BJ (cell line): ENCODE data around the gene AFG1L. TPM values are rescaled to one million over a fixed set of nuclear protein-coding genes. Genes with fewer than 3 reads are reported as not detected.

Experiments used
- CTCF ChIA-PET: fragments of 350-600 bp; formaldehyde crosslinking; extraction: SDS; loops from one replicate; lab custom pipeline; 2021; ENCODE audit warnings: antibody characterized with exemption, inconsistent platforms; lab: Yijun Ruan, JAX
- POLR2A ChIA-PET: fragments of 300-600 bp; sonication (Branson Sonifier 250); formaldehyde crosslinking; extraction: SDS; loops from one replicate; lab custom pipeline; 2021; ENCODE audit warnings: antibody characterized with exemption; lab: Charles Lee
- DNase-seq: peaks from one replicate; pipeline ENCODE4 v3.0.0-alpha.2; 2011; ENCODE audit warnings: low read depth
- H3K27me3 ChIP-seq: 2 replicates; pipeline ENCODE4 v1.6.0; 2011; ENCODE audit warnings: low read length; ENCODE audit not compliant: control insufficient read depth, insufficient read depth
- H3K36me3 ChIP-seq: 2 replicates; pipeline ENCODE4 v1.5.1; 2011; ENCODE audit warnings: low read length; ENCODE audit not compliant: control insufficient read depth, insufficient read depth
- H3K4me3 ChIP-seq: 2 replicates; pipeline ENCODE4 v1.5.1; 2011; ENCODE audit warnings: low read depth, mild to moderate bottlenecking, control low read depth, low read length
- CTCF ChIP-seq: IDR thresholded peaks from 2 replicates; pipeline ENCODE4 v1.5.1; 2011; ENCODE audit warnings: low read depth, mild to moderate bottlenecking, control low read depth, inconsistent platforms, low read length, moderate library complexity; ENCODE audit not compliant: insufficient read depth
- polyA plus RNA-seq: library from polyadenylated mRNA; depleted of rRNA; stranded (reverse); fragments of >200 nt; gene quantifications from 2 replicates; pipeline ENCODE4 v1.2.3, GENCODE V29; 2011

The AFG1L gene
- polyA plus RNA-seq, 1 experiment: 1.7 TPM

- H3K27me3 ChIP-seq: no peaks in the 10 kb centered on the region
- ChIA-PET CTCF (no interaction called here), POLR2A (no interaction called here)
- no peaks in the 10 kb centered on the region for H3K36me3 ChIP-seq
- no peak for TF ChIP-seq CTCF
- H3K4me3 ChIP-seq: no peak overlapping the region
- no peak for DNase-seq
Measured at GRCh38 chr6:108419474-108419873, 124.6 kb downstream of the AFG1L start.

GRCh38 chr6:108419934-108420609 is 125.2 kb downstream of the AFG1L start:
- H3K36me3 ChIP-seq: no peaks in the 10 kb centered on the region
- DNase-seq: no peak
- no peak for TF ChIP-seq CTCF
- CTCF ChIA-PET: interaction anchor here (1.1 kb wide), 1 partner anchor 72 kb away, joined by 3 read pairs; no protein-coding TSS in a partner anchor
- no peaks in the 10 kb centered on the region for H3K27me3 ChIP-seq
- no peak overlapping the region for H3K4me3 ChIP-seq
- POLR2A ChIA-PET: no interaction called here

GRCh38 chr6:108421366-108421765 is 126.5 kb downstream of the AFG1L start:
- CTCF ChIA-PET: interaction anchor here (1.7 kb wide), 1 partner anchor 11 kb away, joined by 7 read pairs; no protein-coding TSS in a partner anchor
- DNase-seq: no peak

GRCh38 chr6:108423982-108424705 is 129.3 kb downstream of the AFG1L start:
- CTCF ChIA-PET: no interaction called here
- Histone ChIP-seq H3K36me3 (no peaks in the 10 kb centered on the region), H3K27me3 (no peaks in the 10 kb centered on the region), H3K4me3 (no peak overlapping the region)
- no peak for TF ChIP-seq CTCF
- POLR2A ChIA-PET: no interaction called here
- DNase-seq: no peak

More at GRCh38 chr6:108421366-108421765, 126.5 kb downstream of the AFG1L start:
- no peak for TF ChIP-seq CTCF
- no peaks in the 10 kb centered on the region for H3K36me3 ChIP-seq
- POLR2A ChIA-PET: no interaction called here
- no peak overlapping the region for H3K4me3 ChIP-seq
- H3K27me3 ChIP-seq: no peaks in the 10 kb centered on the region

GRCh38 chr6:108425428-108425827 is 130.6 kb downstream of the AFG1L start:
- POLR2A ChIA-PET: no interaction called here
- no peak for TF ChIP-seq CTCF
- H3K36me3 ChIP-seq: no peaks in the 10 kb centered on the region
- H3K4me3 ChIP-seq: no peak overlapping the region
- H3K27me3 ChIP-seq: no peaks in the 10 kb centered on the region
- CTCF ChIA-PET: interaction anchor here (0.6 kb wide), 1 partner anchor 316 kb away, joined by 4 read pairs; no protein-coding TSS in a partner anchor
- no peak for DNase-seq
